D341Med (cell line): ENCODE results near the gene MCAM.

ENCODE experiments used
- DNase-seq: peaks from one replicate; pipeline ENCODE4 v3.0.0; 2012; ENCODE audit warnings: low spot score

Gene MCAM

DNA sequence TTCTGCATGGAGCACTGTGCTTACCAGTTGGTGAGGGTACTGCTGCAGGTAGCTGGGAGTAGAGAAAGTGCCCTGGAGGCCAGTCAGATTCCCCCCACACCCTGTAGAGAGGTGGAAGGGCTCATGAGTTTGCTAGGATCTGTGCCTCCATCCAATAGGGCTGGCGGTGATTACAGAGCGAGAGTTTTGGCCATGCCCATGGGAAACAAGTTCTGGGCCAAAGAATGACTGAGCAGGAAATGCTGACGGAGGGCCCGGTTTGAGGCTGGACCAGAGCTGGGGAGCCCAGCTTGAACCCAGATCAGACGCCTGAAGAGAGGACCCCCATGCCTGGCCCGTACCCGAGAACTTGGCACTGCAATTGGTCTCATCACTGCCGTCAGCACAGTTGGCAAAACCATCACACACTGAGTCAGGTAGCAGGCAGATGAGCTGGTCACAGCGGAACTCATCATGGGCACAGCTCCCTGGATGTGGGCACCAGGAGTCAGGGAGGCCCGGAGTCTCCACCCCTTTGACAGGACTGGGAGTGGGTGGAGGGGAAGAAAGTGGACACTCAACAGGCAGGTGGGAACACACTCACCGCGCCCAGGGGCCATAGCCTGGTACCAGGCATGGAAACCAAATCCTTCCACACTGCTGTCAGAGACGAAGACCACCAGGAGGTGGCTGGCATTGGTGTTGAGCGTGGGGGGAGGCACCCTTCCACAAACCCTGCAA, 27.5 kb upstream of the MCAM start:
- peak; percentile 16 for DNase-seq

DNA sequence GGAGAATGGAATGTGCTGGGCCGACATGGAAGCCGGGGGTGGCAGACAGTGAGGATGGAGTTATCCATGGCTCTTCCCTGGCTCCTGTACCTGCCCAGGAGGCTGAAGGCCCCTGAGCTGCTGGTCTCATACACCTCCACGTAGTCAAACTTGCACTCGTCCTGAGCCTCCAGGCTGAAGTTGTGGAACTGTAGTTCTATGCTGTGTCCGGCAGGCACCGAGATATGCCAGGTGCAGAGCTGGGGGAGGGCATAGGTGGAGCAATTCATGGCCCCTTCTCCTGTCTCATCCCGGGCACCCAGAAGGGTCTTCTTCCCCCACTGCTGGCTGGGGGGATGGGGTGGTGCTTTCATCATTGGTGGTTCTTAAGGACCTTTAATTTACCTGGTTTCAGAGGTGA, 26.8 kb upstream of the MCAM start:
- no peak for DNase-seq

DNA sequence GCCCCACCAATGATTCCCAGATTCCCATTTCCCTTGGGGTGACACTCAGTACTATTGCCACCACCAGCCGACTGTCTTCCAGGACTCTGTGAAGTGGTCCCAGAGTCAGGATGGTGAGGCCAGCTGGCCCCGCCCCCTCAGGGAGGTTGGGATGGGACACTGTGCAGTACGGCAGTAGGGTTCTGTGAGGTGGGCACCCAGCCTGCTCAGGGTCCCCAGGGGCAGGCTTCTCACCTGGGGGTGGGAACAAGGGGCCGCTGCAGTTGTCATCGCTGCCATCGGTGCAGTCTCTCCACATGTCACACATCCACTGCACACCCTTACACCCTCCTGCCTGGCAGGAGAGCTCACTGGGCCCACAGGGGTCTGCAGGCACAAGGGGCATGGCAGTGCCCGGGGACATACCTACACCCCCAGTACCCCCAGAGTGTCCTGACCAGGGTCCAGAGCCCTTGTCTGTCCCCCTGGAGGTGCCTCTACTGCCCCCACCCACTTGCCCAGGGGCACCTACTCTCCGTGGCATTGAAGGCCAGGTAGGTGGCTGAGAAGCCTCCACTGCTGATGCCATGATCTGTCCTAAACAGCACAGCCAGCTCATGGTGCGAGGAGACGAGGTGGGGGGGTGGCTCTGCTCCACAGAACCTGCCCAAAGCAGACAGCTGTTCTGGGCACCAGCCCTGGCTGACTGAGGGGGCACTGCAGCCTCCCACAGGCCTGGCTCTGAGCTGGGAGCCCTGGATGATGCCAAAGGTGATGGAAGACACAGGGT, 25.6 kb upstream of the MCAM start:
- no peak for DNase-seq

- DNase-seq, result peak; percentile 20
Measured at GRCh38 chr11:119342023-119342300, 25.0 kb upstream of the MCAM start.

- DNase-seq, result peak; percentile 21
Measured at GRCh38 chr11:119341222-119342022, 24.5 kb upstream of the MCAM start.

DNA sequence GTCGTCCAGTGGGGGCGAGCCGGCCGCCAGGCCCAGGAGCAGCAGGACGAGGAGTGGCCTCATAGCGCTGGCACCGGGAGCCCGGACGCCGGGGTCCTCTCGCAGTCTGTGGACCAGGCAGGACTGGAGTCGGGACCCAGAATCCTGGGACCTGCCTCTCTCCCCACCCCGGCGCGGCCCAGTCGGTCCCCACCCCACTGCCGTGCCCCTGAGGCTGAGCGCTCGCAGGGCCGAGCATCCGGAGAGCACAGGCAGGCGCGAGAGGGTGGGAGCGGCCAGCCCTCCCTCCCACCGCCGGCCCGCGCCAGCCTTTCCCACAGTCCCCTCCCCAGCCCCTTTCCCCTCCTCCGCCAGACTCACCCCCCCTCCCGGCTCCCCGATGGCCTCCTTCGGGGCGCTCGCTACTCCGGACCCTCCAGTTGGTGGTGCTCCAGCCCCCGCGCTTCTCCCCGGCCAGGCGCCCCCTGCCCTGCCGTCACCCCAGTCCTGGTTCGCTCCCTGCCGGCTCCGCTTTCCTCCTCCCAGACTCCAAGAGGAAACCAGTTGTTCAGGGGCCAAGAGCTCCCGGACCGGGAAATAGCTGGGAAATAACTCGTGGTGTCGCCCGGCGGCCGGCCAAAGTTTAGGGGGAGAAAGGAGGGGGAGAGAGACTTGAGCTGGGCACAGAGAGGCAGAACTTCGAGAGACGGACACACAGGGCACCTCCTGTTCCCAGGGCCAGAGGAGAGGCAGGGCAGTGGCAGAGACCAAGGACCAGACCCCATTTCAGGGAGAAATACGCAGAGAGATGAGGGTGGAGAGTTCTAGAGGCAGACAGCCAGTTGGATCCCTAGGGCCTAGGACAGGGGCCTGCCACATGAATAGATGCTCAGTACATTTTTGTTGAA, 23.6 kb upstream of the MCAM start, which contains the start of gene C1QTNF5:
Gene C1QTNF5, minus strand, starts transcription at position 549 of the 887 bp plus-strand sequence. Its CDS starts 486 bp downstream, at position 63.
- no peak for DNase-seq

GRCh38 chr11:119339589-119340334, 22.8 kb upstream of the MCAM start:
- DNase-seq, result peak; percentile 86

DNA sequence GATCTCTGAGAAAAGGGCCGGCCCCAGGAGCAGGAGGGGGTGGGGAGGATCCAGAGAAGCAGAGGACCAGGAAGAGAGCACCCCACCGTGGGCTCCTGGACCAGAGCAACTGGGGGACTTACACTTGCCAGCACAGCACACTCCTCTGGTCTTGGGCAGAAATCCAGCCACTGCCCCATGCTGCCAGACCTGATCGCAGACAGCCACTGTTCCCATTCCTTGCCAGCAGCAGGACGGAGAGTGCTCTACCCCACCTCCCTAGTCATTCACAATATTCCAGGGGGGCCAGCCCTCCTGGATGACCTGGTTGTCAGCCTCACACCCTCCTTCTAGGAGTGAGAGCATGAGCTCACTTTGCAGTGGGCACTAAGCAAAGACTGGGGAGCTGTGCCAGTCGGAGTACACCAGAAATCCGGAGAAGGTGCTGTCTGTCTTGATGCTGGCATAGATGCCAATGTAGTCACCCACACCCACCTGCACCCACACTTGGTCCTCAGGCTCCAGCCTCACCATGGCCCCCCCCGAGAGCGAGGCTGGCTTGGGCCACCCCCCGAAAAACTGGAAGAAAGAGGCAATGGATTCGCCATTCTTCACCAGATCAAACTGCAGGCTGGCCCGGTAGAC, 22.1 kb upstream of the MCAM start:
- DNase-seq, result peak; percentile 37

GRCh38 chr11:119338318-119338890, 21.5 kb upstream of the MCAM start:
- DNase-seq, result peak; percentile 86

DNA sequence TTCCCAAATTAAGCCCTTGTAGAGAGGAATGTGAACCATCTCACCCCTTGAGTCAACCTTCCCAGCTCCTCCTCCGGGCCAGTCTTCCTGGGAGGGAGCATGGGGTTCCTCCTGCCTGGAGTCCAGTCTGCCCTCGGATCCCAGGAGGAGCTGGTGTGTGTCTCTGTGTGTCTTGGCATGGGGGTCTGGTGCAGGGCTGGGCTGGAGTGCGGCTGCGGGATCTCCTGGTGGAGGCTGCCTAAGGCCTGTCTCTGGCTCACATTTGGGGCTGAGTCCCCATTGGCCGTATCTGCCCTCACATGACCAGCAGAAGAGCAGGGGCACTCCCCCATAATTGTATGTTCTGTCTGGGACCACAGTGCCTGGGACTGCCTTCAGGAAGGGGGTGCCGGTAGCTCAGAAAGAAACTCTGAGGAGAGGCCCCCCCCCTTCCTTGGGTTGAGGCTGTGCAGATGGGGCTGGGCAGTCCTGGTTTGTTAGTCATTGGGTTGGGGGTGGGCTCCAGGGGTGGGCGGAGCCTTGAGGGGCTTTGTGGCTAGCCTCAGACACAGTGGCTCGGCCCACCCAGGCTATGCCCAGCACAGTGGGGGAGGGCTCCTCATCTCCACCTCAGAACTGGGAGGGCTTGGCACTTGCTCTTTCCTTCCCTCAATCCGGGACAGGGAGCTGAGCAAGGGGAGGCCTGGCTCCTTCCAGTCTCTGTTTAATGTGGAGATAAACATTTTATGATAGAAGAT, 20.8 kb upstream of the MCAM start:
- peak; percentile 26 for DNase-seq

DNA sequence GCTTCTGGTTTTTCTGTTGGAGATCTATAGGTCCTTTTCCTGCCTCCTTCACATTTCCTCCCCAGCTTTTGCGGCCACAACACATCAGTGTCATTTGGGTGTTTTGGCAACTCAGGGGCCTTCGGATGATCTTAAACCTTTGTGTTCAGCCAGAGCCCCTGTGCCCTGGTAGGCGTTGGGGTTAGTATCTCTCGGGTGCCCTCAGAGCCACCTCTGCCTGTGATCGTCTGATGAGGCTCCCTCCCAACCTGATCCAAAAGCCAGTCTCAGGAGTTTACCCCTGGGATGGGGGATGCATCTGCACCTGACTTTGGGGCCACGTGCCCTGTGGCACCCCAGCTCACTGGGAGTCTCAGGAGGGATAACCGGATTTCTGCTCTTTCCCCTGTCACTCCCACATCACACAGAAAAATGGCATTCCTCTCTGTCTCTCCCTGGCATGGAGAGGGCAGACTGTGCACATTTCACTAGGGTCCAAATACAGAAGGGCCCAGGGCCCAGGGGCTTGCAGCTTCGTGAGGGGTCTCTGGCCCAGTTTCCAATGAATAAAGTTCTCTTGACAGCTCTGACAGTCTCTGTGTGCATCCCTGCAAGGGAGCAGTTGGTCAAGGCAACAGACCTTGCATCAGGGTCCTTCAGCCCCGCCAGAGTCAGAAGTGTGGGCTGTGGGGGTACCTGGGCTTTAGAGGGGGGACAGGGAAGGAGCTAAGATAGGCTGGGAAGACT, 20.0 kb upstream of the MCAM start:
- DNase-seq, result peak; percentile 7

GRCh38 chr11:119335655-119336543, 19.0 kb upstream of the MCAM start:
- peak; percentile 10 for DNase-seq

- DNase-seq, result peak; percentile 15
Measured at GRCh38 chr11:119335091-119335654, 18.2 kb upstream of the MCAM start.

- peak; percentile 87 for DNase-seq
Measured at GRCh38 chr11:119334174-119334930, 17.4 kb upstream of the MCAM start, which contains the start of gene RNF26. Gene RNF26 (plus strand): TSS chr11:119334527. CDS start chr11:119335123, 596 bp downstream.

DNA sequence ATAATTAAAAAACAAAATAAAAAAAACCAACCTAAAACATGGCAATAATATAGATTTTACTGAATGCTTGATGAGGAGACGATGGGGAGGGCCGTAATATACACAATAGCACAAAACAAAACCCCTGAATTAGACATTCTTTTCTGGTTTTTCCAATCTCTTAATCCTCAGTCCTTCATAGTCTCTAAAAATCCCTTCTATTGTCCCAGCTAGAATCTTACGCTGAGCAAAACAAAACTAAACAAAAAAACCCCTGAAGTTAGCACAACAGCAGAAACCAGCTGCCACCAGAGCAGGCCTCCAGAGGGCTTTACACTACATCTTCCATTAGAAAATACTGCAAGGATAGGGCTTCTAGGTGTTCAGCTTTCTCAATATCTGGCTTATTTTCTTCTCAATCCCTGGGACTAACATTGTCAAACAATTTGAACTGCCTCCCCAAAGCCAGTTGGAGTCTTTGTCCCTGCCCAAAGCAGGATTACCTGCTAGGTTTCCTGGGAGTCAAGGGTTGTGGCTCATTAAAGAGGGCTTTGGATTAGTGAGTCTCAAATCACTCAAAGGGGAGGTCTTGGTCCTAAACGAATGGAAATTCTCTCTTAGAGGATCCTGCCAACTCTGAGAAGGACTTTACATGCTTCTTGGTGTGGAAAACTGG, 15.3 kb upstream of the MCAM start:
- no peak for DNase-seq

- DNase-seq, result no peak
Measured at GRCh38 chr11:119330237-119330636, 13.3 kb upstream of the MCAM start.
